Astrocyte (in vitro differentiated cells and primary cell): ENCODE measurements around the gene CXXC4. TPM values are rescaled to one million over a fixed set of nuclear protein-coding genes. Genes with fewer than 3 reads are reported as not detected.

ENCODE experiments used
- DNase-seq: peaks from one replicate; pipeline ENCODE4 v3.0.0-alpha.2; 2010; ENCODE audit warnings: low read depth
- FAIRE-seq: peaks from 2 replicates; lab custom pipeline; 2011; peaks lifted over from hg19 to GRCh38; lab: Jason Lieb, UNC
- H2AFZ ChIP-seq: 2 replicates; pipeline ENCODE4 v1.6.0; 2012; ENCODE audit warnings: low read depth, low read length, inconsistent platforms
- H3K27ac ChIP-seq: 2 replicates; pipeline ENCODE4 v1.5.1; 2011; ENCODE audit warnings: low read depth, low read length, inconsistent platforms
- H3K27me3 ChIP-seq: 2 replicates; pipeline ENCODE4 v1.6.0; 2011; ENCODE audit warnings: low read length, inconsistent platforms; ENCODE audit not compliant: insufficient read depth
- H3K36me3 ChIP-seq: 2 replicates; pipeline ENCODE4 v1.5.1; 2011; ENCODE audit warnings: low read length, inconsistent platforms; ENCODE audit not compliant: insufficient read depth
- H3K4me1 ChIP-seq: 2 replicates; pipeline ENCODE4 v1.5.1; 2011; ENCODE audit warnings: low read length, inconsistent platforms; ENCODE audit not compliant: insufficient read depth
- H3K4me2 ChIP-seq: 2 replicates; pipeline ENCODE4 v1.6.0; 2012; ENCODE audit warnings: low read length, inconsistent platforms
- H3K4me3 ChIP-seq: 2 replicates; pipeline ENCODE4 v1.5.1; 2011; ENCODE audit warnings: low read depth, mild to moderate bottlenecking, low read length, inconsistent platforms; ENCODE audit not compliant: insufficient read depth
- H3K79me2 ChIP-seq: 2 replicates; pipeline ENCODE4 v1.6.0; 2012; ENCODE audit warnings: mild to moderate bottlenecking, low read length, inconsistent platforms; ENCODE audit not compliant: insufficient read depth
- H3K9ac ChIP-seq: 2 replicates; pipeline ENCODE4 v1.6.0; 2012; ENCODE audit warnings: mild to moderate bottlenecking, low read length, inconsistent platforms
- H3K9me3 ChIP-seq: 2 replicates; pipeline ENCODE4 v1.5.1; 2012; ENCODE audit warnings: low read depth, mild to moderate bottlenecking, low read length, inconsistent platforms; ENCODE audit not compliant: insufficient read depth
- H4K20me1 ChIP-seq: 2 replicates; pipeline ENCODE4 v1.6.0; 2012; ENCODE audit warnings: low read length, inconsistent platforms; ENCODE audit not compliant: insufficient read depth
- H3K27ac Mint-ChIP-seq: one replicate; pipeline ENCODE4 v1.8.0; 2021; ENCODE audit warnings: mild to moderate bottlenecking, mixed read lengths; ENCODE audit not compliant: unreplicated experiment
- H3K27me3 Mint-ChIP-seq: one replicate; pipeline ENCODE4 v1.8.0; 2021; ENCODE audit warnings: low read depth, mixed read lengths; ENCODE audit not compliant: unreplicated experiment
- H3K36me3 Mint-ChIP-seq: one replicate; pipeline ENCODE4 v1.8.0; 2021; ENCODE audit warnings: low read depth, mixed read lengths; ENCODE audit not compliant: unreplicated experiment
- H3K4me1 Mint-ChIP-seq: one replicate; pipeline ENCODE4 v1.8.0; 2021; ENCODE audit warnings: low read depth, mixed read lengths; ENCODE audit not compliant: unreplicated experiment
- H3K4me3 Mint-ChIP-seq: one replicate; pipeline ENCODE4 v1.8.0; 2021; ENCODE audit warnings: mild to moderate bottlenecking, moderate library complexity, mixed read lengths; ENCODE audit not compliant: unreplicated experiment
- H3K9me3 Mint-ChIP-seq: one replicate; pipeline ENCODE4 v1.8.0; 2021; ENCODE audit warnings: mild to moderate bottlenecking, mixed read lengths; ENCODE audit not compliant: unreplicated experiment
- EZH2 ChIP-seq: IDR thresholded peaks from 2 replicates; pipeline ENCODE4 v1.6.1; 2012; ENCODE audit warnings: mild to moderate bottlenecking, low read length, inconsistent platforms; ENCODE audit not compliant: insufficient read depth
- total RNA-seq: library from RNA; stranded (reverse); gene quantifications from 2 replicates; pipeline ENCODE4 v1.2.1, GENCODE V29; 2021
- TF ChIP-seq, protein P1 (sequence below): IDR thresholded peaks from 2 replicates; pipeline ENCODE4 v1.5.1; 2011; ENCODE audit warnings: low read depth, mild to moderate bottlenecking, inconsistent platforms, low read length, moderate library complexity; ENCODE audit not compliant: insufficient read depth

CXXC4 gene
- total RNA-seq, 1 donor from 2014 or later = 10.6 TPM

DNA sequence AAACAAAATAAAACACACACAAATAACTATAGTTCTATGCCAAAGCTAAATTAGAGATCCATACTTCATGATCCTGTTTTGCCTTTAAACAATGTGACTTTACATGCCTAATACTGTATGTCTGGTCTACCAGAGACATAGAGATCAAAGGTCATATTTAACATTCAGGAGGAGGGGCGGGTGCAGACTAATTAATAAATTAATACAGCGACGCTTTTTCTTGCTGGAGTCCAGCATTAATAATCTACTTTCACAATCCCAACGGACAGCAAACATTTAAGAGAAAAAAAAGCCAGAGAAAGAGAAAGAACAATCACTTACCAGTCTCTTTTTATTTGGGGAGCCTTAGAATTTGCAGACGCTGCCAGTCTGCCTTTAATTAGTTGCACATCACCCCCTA lies 509 bp downstream of the CXXC4 start:
- H3K4me1 Mint-ChIP-seq = peaks cover 8% of the 10 kb centered on the region
- H3K36me3 ChIP-seq = no peaks in the 10 kb centered on the region
- peak overlapping the region; percentile 96 for H3K4me2 ChIP-seq
- TF ChIP-seq EZH2 = no peak
- TF ChIP-seq, protein P1, sequence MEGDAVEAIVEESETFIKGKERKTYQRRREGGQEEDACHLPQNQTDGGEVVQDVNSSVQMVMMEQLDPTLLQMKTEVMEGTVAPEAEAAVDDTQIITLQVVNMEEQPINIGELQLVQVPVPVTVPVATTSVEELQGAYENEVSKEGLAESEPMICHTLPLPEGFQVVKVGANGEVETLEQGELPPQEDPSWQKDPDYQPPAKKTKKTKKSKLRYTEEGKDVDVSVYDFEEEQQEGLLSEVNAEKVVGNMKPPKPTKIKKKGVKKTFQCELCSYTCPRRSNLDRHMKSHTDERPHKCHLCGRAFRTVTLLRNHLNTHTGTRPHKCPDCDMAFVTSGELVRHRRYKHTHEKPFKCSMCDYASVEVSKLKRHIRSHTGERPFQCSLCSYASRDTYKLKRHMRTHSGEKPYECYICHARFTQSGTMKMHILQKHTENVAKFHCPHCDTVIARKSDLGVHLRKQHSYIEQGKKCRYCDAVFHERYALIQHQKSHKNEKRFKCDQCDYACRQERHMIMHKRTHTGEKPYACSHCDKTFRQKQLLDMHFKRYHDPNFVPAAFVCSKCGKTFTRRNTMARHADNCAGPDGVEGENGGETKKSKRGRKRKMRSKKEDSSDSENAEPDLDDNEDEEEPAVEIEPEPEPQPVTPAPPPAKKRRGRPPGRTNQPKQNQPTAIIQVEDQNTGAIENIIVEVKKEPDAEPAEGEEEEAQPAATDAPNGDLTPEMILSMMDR = no peak
- peak overlapping the region; percentile 85 for H3K9ac ChIP-seq
- no peaks in the 10 kb centered on the region for H3K79me2 ChIP-seq
- no peaks in the 10 kb centered on the region for H3K36me3 Mint-ChIP-seq
- no peaks in the 10 kb centered on the region for H3K27me3 Mint-ChIP-seq
- FAIRE-seq (no peak), DNase-seq (no peak)
- peak overlapping the region; percentile 98 for H3K4me3 Mint-ChIP-seq
- H2AFZ ChIP-seq = no peak overlapping the region
- H3K4me3 ChIP-seq = peak overlapping the region; percentile 76
- H3K27me3 ChIP-seq = no peaks in the 10 kb centered on the region
- no peaks in the 10 kb centered on the region for H3K9me3 Mint-ChIP-seq
- H4K20me1 ChIP-seq = no peaks in the 10 kb centered on the region
- H3K4me1 ChIP-seq = peaks cover 9% of the 10 kb centered on the region
- peak overlapping the region; percentile 92 for H3K27ac Mint-ChIP-seq
- H3K9me3 ChIP-seq = no peaks in the 10 kb centered on the region
- H3K27ac ChIP-seq = no peak overlapping the region

DNA sequence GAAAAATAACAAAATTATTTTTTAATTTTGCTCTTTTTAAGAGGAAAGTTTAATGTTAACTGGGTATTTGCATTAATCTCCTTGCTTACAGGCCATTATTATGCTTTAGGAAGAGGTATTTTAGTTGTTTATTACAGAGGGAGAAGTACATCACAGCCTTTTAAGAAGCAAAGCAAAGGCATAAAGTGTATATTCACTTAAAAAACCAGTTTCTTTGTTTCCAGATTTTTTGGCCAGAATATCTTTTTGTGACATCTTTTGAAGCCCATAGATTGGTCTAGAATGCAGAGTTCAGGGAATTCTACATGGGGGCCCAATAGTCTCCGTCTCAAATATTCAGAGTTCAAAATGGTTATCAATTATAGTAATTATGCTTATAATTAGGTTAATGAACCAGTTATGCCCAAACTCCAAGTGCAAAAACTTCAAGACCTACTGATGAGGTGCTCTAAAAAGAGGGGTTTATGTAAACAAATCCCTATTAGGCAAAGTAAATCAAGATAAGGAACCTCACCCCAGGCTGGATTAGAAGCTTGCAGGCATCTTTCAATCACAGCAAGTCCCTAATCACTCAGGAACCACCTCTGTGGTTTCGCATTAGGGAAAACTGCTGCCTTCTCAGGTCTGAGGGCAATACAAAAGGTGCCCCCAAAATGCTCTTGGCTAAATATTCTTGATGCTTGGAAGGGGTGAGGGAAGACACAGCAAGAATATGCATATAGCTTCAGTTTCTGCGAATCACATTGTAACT lies 1.4 kb downstream of the CXXC4 start:
- Mint-ChIP-seq H3K27ac (peak overlapping the region; percentile 3), H3K4me3 (peak overlapping the region; percentile 98), H3K36me3 (no peaks in the 10 kb centered on the region), H3K27me3 (no peaks in the 10 kb centered on the region), H3K4me1 (peaks cover 9% of the 10 kb centered on the region), H3K9me3 (no peaks in the 10 kb centered on the region)
- peaks cover 9% of the 10 kb centered on the region for H3K4me1 ChIP-seq
- H3K9ac ChIP-seq = no peak overlapping the region
- H3K9me3 ChIP-seq = no peaks in the 10 kb centered on the region
- no peak overlapping the region for H3K4me3 ChIP-seq
- no peak overlapping the region for H3K27ac ChIP-seq
- H3K4me2 ChIP-seq = peak overlapping the region; percentile 96
- no peaks in the 10 kb centered on the region for H3K36me3 ChIP-seq
- H2AFZ ChIP-seq = no peak overlapping the region
- no peaks in the 10 kb centered on the region for H3K79me2 ChIP-seq
- FAIRE-seq (no peak), DNase-seq (no peak)
- no peaks in the 10 kb centered on the region for H4K20me1 ChIP-seq
- no peaks in the 10 kb centered on the region for H3K27me3 ChIP-seq
- TF ChIP-seq EZH2 = no peak
- TF ChIP-seq, protein P1 = no peak

DNA sequence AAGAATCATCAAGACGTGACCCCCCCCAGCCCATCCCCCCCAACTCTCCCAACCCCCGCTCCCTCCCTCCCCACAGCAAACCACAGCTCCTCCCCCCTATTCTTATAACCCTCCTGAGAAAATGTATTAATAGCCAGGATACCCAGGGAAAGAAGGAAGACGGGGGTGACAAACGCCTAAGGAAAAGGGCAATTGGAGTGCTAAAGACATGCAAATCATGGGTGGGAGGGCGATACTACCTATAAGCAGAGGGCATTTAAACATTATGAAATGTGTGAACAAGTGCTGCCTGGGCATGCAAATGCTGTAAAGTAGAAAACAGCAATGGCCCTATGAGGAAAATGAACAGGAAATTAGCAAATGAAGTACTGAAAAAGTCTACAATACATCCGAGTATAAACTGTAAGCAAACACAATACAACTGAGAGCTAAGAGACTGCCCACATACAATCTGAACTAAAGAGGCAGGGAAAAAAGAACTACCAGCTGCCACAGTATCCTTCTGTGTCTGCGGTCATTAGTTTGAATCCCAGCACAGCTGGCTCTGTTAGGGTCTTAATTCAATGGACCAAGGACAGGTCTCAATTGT lies 2.4 kb downstream of the CXXC4 start:
- FAIRE-seq (no peak), DNase-seq (peak; percentile 29)
- H3K4me1 ChIP-seq = peaks cover 9% of the 10 kb centered on the region
- peak overlapping the region; percentile 92 for H3K4me2 ChIP-seq
- H3K27ac ChIP-seq = no peak overlapping the region
- peak overlapping the region; percentile 73 for H3K4me3 ChIP-seq
- TF ChIP-seq EZH2 = no peak
- TF ChIP-seq, protein P1 = no peak
- H3K27me3 ChIP-seq = no peaks in the 10 kb centered on the region
- H3K9ac ChIP-seq = no peak overlapping the region
- H3K27ac Mint-ChIP-seq = peak overlapping the region; percentile 96
- no peaks in the 10 kb centered on the region for H3K36me3 Mint-ChIP-seq
- H2AFZ ChIP-seq = no peak overlapping the region
- peaks cover 16% of the 10 kb centered on the region for H3K4me1 Mint-ChIP-seq
- peak overlapping the region; percentile 98 for H3K4me3 Mint-ChIP-seq
- H3K27me3 Mint-ChIP-seq = no peaks in the 10 kb centered on the region
- H3K36me3 ChIP-seq = no peaks in the 10 kb centered on the region
- H3K9me3 Mint-ChIP-seq = no peaks in the 10 kb centered on the region
- H4K20me1 ChIP-seq = no peaks in the 10 kb centered on the region
- H3K79me2 ChIP-seq = no peaks in the 10 kb centered on the region
- no peaks in the 10 kb centered on the region for H3K9me3 ChIP-seq
